Measurements from ENCODE around the gene DOCK1.

DOCK1 gene

GRCh38 chr10:127129104-127129503 lies 223.9 kb downstream of the DOCK1 start:
- FAIRE-seq: no peak
- no peak for DNase-seq (ENCODE audit: insufficient read length, low spot score)

- no peak for FAIRE-seq
These were observed 227.2 kb downstream of the DOCK1 start for GRCh38 chr10:127132451-127132850.

GRCh38 chr10:127133225-127133624 lies 228.0 kb downstream of the DOCK1 start:
- DNase-seq (ENCODE audit: insufficient read length, low spot score) (no peak), FAIRE-seq (no peak)

More at GRCh38 chr10:127132451-127132850, 227.2 kb downstream of the DOCK1 start:
- no peak for DNase-seq (ENCODE audit: insufficient read length, low spot score)

DNA sequence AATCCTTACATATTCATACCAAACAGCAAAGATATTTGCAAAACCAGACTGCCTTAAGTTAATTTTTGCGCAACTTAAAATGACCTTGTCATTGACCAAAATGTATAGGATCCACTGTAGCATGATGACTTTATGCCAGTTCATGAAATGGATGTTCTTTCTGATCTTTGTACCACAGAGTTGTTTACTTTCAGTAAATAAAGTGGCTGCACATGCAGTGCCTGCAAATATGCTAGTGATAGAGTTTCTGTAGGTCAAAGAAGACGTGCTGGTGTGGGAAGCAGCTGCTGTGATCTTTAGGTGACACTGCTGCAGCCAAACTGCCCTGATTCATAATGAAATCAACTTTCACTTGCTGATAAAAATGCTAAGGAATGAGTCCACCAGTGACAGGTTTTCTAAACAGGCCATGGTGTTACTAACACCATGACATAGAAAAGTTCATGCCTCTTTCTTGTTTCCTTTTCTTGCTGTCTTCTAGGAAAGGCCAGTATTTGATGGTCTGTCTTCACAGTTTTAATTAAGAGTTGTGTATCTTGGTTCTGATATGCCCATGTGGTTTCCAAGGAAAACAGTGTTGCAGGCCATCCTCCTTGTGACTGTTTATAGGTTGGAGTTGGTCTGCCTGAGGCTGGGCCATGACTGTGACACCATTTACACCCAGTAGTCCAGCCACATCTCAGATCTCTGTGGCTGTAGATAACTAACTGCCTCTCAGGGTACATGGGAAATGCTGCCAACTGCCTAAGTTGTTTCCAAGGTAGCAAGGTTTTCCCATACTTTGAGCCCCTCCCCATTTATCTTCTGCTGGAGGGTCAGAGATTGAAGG lies 228.7 kb downstream of the DOCK1 start:
- FAIRE-seq (no peak), DNase-seq (ENCODE audit: insufficient read length, low spot score) (no peak)

DNA sequence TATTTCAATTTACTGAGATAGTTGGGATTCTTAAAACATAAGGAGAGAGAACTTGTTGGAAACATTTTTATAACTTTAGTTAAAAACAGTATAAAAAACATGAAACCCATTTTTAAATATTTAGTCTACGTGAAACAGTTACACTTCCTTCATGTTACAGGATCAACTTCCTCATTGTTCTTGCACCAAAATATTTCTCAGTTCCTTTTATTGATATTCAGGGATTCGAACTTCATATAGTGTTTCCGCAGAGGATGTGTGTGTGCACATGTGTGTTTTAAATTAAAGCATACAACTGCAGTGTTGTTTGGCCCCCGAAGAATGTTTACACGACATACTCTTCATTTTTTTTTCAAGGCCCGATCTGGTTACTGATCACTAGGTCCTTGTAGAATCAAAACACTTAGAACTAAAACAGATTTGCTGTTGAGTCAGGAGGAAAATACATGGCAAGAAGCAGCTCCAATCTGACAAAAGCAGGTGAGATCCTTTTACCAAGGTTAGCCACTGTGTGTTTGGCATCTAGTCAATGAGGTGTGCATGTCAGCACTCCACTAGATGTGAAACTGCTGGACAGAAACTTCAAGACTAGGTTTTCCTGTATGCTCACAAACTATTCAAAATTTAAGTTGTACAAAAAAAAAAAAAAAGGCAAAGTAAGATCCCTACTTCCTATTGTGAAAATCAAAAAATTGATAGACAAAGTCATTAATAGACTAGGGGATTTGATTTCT lies 230.8 kb downstream of the DOCK1 start:
- FAIRE-seq: no peak

DNA sequence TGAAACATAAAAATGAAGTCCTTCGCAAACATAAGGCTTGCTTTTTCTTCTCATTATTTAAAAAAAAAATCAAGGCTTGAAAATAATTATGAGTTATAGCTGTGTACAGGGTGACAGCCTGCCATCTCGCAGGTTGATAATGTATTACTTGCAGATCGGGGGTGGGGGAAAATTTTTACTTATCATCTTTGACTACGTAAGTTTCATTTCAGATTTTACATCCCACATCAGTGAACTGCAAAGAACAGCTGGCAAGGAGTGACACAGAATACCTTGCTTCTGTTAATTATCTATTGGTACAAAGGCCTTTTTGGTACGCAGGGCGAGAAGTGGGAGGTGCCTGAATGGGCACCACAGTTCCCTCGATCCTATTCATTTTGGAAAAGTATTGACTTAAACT lies 232.2 kb downstream of the DOCK1 start:
- FAIRE-seq: no peak
- no peak for DNase-seq (ENCODE audit: insufficient read length, low spot score)

More for the DNA sequence above, 230.8 kb downstream of the DOCK1 start:
- DNase-seq (ENCODE audit: insufficient read length, low spot score): no peak

DNA sequence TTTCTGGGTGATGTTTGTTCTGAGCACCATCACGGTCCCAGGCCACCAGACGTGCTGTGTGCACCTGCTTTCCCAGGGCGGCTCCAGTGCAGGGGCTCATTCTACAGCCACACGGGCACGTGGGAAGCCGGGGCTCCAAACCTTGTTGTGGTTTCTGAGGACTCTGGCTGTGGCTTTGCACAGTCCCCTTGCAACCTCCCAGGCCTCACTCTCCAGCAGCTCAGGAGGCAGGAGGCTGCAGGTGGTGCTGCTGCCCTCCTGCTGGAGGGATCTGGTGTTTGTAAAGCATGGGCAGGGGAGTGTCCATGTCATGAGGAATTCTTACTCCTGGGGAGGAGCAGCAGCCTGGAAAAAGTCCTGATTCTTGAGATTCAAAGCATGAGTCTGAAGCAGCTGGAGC lies 236.9 kb downstream of the DOCK1 start:
- FAIRE-seq (no peak), DNase-seq (ENCODE audit: insufficient read length, low spot score) (no peak)

GRCh38 chr10:127142856-127143255 lies 237.6 kb downstream of the DOCK1 start:
- no peak for DNase-seq (ENCODE audit: insufficient read length, low spot score)
- FAIRE-seq: no peak

GRCh38 chr10:127145173-127145572 lies 239.9 kb downstream of the DOCK1 start:
- no peak for DNase-seq (ENCODE audit: insufficient read length, low spot score)
- no peak for FAIRE-seq

GRCh38 chr10:127146661-127147060 lies 241.4 kb downstream of the DOCK1 start:
- DNase-seq (ENCODE audit: insufficient read length, low spot score) (no peak), FAIRE-seq (no peak)

GRCh38 chr10:127148066-127148932 lies 243.1 kb downstream of the DOCK1 start:
- DNase-seq (ENCODE audit: insufficient read length, low spot score) (no peak), FAIRE-seq (no peak)

- FAIRE-seq: no peak
These were observed 243.6 kb downstream of the DOCK1 start for GRCh38 chr10:127148933-127149220.

DNA sequence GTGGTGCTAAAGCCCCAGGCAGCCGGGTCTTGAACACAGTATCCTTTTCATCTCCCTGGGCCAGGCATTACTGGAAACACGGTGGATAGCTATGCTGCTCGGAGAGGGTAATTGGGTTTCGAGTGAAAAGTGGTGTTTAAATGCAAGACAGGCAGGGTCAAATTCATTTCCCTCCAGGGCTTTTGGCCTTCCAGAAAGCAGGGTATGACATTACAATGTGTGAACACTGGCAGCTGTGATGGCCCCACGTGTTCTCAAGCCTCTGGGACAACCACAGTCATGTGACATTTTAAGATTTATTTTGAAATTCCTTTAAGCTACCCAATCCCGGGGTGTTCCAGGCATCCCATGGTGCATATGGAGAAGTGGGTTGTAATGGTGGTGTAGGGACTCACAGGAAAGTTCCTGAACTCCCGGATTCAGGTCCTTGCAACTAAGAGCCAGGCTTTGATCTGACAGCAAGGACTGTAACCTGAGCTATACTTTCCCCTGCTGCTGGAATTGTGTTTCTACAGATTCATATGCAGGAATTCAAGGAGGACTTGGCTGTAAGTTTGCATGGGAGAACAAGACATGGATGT lies 244.4 kb downstream of the DOCK1 start:
- no peak for DNase-seq (ENCODE audit: insufficient read length, low spot score)
- no peak for FAIRE-seq

More at GRCh38 chr10:127148933-127149220, 243.6 kb downstream of the DOCK1 start:
- DNase-seq (ENCODE audit: insufficient read length, low spot score): no peak

- no peak for DNase-seq (ENCODE audit: insufficient read length, low spot score)
These were observed 244.9 kb downstream of the DOCK1 start for GRCh38 chr10:127150136-127150535.

GRCh38 chr10:127151541-127151940 lies 246.3 kb downstream of the DOCK1 start:
- DNase-seq (ENCODE audit: insufficient read length, low spot score): no peak
- no peak for FAIRE-seq

More at GRCh38 chr10:127150136-127150535, 244.9 kb downstream of the DOCK1 start:
- no peak for FAIRE-seq

DNA sequence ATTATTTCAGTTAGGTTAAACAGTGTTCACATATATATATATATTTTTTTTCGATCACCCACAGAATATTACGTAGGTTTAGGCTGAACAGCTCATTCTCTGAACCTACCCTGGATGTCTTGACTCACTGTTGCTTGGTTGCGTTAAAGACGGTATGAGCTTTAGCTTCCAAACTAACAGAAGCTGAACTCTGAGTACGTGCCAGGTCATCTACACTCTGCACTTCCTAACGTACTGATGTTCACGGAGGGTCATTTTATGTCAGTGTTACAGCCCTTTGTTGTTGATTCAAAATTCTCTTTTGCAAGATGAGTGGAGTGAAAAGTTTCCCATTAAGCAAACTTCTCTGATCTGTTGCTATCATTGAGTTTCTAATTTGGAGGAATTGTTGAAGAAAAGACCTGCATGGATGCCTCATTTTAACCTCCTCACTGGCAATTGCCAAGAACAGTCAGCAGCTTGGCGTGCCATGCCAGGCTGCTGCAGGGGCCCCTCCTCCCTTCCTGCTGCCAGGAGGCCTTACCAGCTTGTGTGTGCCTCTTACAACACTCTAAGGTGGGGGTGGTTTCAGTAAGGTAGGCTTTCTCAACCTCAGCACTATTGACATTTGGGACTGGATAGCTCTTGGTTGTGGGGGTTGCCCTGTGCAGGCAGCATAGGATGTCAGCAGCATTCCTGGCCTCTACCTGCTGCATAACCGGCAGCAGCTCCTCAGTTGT lies 246.9 kb downstream of the DOCK1 start:
- no peak for FAIRE-seq
- no peak for DNase-seq (ENCODE audit: insufficient read length, low spot score)

GRCh38 chr10:127153181-127153580 lies 248.0 kb downstream of the DOCK1 start:
- no peak for DNase-seq (ENCODE audit: insufficient read length, low spot score)
- FAIRE-seq: no peak

DNA sequence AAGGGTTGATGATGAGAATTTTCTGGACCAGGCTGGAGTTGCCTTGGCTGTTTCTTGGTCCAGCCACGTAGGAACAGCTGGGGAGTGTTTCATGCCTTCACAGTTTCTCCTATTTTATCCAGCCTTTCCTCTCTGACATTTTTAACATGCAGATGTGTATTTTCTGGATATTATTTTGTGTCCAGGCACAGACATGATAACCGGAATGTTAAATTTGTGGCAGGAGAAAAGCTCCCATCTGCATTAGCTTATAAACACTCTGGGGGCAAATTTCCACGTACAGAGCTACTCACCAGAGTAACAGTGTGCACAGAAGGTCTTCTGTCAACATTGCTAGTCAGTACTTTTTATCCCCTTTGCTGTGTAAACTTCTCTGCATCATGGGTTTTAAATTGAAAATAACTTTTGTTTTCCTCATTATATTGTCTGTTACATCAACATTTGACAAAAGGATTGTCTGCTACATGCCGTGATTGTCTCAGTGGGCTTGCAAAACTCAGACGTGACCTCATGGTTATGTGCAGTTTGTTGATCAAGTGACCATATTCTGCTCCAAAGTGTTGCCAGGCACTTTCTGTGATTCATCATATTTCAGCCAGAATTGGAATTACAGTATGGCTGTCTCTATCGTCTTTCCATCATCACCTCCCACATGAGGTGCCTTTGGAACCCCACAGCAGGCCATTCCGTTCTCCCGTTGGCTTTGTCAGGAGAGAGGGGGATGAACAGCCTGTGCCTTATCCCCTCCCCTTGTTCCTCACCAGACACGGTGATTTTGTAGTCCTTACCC lies 249.8 kb downstream of the DOCK1 start:
- no peak for FAIRE-seq
- no peak for DNase-seq (ENCODE audit: insufficient read length, low spot score)

DNA sequence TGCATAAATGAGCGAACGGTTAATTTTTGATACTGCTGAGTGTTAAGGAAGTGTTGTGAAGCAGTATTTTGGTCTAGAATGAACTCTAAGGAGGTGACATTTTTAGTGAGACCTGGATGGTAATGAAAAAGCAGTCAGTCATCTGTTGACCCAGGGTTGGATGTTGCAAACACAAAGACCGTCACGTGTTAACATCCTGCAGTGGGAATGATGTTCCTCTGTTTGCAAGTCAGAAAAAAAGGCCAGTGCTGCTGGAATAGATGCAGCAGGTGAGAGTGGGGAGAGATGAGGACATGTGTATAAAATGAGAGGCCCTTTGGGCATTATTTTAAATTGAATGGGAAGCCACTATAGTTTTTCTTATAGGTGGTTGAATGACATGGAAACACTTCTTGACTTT lies 251.9 kb downstream of the DOCK1 start:
- FAIRE-seq: no peak

More for the DNA sequence above, 251.9 kb downstream of the DOCK1 start:
- no peak for DNase-seq (ENCODE audit: insufficient read length, low spot score)
